ENCODE data around the gene CHMP4A.

The CHMP4A gene

DNA sequence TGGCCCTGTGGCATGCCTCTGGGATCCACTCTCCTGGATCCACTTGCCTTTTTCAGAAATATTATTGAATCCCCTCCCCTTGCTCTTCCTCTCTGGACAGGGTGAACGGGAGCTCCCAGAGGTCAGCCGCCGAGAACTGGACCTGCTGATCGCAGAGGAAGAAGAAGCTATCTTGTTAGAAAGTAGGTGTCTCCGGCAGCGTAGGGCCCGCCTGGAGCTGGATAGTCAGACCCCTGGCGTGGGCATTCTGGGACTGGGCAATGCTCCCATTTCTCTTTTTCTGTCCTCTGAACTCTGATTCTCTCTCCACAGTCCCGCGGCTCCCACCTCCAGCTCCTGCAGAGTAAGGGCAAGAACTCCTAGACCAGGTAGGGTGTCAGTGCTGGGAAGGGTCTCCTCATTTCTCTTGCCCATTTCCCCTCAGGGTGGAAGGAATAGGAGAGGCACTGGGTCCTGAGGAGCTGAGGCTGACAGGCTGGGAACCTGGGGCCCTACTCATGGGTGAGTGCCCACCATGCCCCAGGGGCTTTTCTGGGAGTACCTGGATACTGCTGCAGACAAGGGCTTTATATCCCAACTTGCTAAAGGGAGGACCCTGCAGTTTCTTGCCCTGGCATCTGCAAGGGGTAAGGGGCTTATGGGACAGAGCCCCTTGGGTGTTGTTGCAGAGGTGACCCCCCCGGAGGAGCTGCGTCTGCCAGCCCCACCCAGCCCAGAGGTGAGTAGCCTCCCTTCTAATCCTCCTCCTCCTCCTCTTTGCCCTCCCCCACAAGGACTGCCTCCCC is 36.1 kb downstream of the CHMP4A start:
- DNase-seq = no peak

DNA sequence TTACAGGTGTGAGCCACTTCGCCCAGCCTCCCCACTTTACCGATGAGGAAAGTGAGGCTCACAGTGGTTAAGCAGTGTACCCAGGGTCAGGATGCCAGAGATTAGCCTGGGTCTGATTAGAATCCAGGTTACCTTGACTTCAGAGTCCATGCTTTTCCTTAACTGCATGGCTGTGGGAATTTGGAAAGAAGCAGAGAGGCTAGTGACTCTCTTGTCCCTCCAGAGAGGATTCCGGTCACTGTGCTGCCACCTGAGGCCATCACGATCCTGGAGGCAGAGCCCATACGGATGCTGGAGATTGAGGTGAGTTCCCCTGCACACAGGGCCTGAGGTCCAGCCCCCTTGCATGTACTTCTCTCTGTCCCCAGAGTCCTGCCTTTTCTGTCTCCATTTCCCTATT is 36.7 kb downstream of the CHMP4A start:
- no peak for DNase-seq

DNA sequence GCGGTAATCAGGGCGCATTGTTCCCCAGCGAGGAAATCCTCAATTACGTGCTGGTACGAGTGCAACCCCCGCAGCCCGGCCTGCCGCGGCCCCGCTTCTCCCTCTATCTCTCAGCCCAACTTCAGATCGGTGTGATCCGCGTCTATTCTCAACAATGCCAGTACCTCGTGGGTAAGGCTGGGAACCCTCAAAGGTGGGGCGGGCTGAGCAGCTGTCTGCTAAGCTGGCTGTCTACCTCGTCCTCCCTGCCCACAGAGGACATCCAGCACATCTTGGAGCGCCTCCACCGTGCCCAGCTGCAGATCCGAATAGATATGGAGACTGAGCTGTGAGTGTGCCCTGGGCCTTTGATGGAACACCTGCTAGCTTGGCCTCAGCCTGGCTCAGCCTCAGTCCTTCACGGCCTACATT is 40.4 kb downstream of the CHMP4A start:
- DNase-seq = no peak

DNA sequence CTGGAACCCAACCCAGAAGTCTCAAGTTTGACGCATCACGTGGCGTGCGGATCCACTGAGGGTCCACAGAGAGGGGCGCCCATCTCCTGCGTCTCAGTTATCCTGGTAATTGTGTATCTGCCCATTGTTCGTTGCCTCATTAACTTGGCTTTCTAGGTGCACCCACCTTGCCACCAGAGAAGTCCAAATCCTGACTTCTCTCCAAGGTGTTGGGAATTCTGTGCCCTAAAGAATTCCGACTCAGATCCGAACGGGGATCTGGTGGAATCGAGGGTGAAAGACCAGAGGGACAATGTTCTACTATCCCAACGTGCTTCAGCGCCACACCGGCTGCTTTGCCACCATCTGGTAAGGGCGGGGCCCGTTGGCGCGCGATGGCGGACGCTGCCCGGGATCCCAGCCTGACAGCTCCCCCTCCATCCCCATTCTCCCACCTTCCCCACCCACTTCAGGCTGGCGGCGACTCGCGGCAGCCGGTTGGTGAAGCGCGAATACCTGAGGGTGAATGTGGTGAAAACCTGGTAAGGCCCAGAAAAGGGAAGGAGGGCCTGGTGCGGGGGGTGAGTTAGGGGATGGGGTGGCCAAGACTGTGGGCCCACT is 40.9 kb downstream of the CHMP4A start:
- DNase-seq = no peak

DNA sequence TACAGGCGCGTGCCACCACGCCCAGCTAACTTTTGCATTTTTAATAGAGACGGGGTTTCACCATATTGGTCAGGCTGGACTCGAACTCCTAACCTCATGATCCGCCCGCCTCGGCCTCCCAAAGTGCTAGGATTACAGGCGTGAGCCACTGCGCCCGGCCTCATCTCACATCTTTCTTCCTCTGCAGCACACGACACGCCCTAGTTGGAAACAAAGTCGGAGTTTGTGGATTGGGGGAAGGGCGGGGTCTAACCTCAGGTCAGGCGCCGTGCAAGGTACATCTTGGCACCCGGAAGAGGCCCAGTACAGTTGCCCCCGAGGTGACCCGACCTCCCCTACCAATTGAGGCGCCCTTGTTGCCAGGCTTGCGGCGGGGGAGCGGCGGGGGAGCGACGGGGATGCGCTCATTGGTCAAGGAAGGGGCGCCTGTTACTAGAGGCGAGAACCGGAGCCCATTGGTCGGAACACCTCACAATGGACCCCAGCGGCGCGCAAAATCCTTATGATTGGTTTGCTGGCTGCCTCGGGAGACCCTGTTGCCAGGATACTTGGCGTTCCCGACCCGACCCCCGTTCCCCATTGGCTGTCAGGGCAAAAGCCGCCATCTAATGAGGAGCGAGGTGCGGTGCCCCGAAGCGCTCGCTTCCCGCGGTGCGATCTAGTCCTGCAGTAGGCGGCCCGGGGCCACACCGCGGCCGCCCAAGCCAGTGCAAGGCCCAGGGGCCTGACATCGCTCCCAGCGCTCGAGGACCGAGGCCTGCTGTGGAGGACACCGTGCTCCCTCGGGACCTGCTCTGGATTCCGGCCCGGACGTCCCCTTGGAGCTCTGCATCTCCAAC is 41.6 kb downstream of the CHMP4A start, which contains the start of gene REC8:
Gene REC8, plus strand, starts transcription at position 659 of the 839 bp plus-strand sequence. CDS start 473 bp downstream, outside the sequence.
- peak; percentile 87 for DNase-seq

DNA sequence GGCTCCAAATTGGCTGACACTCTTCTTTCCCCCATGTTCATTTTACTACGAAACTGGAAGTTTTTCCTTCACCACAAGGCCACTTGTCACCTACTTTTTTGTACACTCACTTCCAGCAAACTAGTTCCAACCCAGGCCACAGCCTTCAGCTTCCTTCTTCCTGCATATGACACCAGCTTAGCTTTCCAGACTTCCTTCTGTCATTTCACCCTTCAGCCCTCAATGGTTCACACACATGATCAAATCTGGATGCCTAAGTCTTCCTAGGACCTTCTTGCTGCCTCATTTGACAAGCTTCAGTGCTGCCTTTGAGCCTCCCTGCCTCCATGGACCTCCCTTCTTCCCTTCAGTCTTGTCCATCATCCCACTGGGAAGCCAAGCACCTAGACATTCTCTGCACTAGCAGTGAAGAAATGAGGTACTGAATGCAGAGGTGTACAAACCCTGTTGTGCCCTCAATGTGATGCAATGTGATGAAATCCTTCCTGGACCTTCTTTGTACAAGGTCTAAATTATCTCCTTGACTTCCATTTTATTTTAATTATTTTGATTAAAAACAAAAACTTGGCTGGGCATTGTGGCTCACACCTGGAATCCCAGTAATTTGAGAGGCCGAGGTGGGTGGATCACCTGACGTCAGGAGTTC is 45.7 kb downstream of the CHMP4A start:
- no peak for DNase-seq

DNA sequence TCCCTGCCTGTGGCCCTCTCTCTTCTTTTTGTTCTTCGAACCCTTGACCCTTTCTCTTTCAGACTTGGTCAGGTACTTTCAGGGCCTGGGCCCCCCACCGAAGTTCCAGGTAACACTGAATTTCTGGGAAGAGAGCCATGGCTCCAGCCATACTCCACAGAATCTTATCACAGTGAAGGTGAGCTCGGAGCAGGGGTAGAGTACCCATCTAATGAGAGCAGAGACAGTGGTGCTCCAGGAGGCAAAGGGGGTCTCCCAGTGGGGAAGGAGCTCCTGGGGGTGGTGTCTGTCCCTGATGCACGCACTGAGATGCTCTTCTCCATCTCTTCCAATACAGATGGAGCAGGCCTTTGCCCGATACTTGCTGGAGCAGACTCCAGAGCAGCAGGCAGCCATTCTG is 47.5 kb downstream of the CHMP4A start:
- no peak for DNase-seq

DNA sequence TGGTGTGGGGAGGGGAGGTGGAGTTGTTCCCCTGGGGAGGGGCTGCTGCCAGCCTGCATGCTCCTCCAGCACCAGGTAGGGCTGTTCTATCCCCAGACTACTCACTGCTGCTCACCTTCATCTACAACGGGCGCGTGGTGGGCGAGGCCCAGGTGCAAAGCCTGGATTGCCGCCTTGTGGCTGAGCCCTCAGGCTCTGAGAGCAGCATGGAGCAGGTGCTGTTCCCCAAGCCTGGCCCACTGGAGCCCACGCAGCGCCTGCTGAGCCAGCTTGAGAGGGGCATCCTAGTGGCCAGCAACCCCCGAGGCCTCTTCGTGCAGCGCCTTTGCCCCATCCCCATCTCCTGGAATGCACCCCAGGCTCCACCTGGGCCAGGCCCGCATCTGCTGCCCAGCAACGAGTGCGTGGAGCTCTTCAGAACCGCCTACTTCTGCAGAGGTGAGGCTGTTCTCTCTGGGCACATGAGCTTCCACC is 48.7 kb downstream of the CHMP4A start:
- DNase-seq = no peak

DNA sequence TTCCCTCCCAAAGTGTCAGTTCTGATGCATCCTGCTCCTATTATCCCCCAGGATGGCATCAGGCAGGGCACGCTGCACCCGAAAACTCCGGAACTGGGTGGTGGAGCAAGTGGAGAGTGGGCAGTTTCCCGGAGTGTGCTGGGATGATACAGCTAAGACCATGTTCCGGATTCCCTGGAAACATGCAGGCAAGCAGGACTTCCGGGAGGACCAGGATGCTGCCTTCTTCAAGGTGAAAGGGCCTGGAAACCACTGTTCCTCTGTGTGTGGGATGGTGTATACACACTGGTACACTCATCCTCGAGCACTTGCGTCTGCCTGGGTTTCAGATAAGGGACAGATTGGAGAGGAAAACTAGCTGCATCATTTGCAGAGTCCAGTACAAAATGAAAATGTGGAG is 51.2 kb downstream of the CHMP4A start:
- DNase-seq = no peak

DNA sequence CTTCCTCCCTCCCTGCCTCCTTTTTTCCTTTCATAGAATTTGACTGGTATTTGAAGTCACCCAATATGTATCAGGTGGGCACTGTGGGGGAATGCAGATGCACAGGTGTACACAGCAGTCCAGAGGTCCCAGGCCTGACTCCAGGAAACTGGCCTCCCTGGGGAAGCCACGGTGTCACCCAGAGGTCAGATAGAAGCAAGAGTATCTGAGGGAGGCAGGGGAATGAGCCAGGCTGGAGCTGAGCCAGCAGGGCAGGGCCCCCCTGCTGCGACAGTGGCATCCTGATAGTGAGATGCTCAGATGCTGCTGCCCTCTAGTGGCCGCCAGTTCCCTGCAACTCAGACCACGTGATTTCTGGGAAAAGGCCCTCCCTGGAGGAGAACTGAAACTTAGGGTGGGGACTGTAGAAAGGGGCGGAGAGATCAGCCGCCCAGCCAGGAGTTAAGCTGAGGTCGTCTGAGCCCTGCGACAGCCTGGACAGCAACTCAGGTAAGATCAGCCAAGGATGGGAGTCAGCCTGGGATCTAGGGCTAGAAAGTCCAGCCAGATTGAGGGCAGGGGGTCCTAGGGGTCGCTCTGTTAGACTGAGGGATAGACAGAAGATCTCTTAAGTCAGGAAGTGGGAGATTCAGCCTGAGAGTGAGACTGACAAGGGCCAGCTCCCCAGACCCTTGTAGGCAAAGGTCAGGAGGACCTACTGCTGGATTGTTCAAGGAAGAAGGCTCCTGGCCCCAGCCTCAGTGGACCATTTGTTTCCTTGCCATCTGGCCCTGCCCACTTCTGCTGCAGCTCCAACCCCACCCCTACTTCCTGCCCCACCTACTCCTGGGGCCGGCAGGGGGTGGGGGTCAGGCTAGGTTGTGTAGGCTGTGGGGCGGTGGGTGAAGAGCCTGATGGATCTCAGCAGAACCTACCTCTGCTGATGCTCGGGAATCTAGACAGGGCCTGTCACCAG is 52.2 kb downstream of the CHMP4A start, which contains the start of gene IRF9:
Gene IRF9, plus strand, starts transcription at position 416 of the 955 bp plus-strand sequence. CDS start 880 bp downstream, outside the sequence.
- peak; percentile 98 for DNase-seq

DNA sequence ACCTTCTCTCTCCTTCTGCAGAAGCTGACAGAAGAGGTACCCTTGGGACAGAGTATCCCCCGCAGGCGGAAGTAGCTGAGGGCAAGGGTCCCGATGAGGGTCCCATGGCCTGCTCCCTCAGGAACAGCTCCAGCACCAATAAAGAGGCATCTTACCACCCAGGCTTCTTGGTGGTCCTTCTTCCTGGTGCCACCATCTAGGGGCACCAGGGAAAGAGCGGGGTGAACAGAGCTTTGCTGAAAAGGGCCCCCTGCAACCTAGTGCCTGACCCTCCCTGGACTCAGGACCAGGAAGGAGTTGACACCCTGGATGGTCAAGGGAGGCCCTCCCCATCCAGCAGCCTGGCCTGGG is 52.8 kb downstream of the CHMP4A start:
- DNase-seq = no peak

DNA sequence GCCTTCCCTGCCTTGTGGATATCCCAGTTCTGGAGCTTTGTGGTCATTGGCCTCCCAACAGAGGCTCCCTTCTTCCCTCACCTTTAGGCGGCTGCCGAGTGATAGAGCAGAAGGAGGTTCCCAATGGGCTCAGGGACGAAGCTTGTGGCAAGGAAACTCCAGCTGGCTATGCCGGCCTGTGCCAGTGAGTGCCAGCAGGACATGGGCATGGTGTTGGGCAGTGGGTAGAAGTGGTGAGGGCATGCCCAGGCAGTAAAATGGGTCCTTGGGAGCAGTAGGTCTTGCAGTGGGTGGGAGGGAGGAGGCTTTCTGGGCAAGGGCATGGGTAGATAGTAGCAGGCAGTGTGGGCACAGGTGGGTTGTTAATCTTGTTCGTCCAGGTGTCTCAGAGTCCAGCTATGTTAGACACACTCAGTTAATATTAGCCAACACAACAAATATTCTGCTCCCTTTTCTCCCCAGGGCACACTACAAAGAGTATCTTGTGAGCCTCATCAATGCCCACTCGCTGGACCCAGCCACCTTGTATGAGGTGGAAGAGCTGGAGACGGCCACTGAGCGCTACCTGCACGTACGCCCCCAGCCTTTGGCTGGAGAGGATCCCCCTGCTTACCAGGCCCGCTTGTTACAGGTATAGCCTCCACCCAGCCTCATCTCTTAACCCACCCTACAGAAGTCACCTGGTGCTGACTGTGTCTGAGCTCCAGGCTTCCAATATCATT is 53.4 kb downstream of the CHMP4A start:
- DNase-seq = no peak

Data from NCI-H510A treated with DMSO at 0.1 percent for 48 hours (cell line).